ENCODE data around the gene PARL.

DNA sequence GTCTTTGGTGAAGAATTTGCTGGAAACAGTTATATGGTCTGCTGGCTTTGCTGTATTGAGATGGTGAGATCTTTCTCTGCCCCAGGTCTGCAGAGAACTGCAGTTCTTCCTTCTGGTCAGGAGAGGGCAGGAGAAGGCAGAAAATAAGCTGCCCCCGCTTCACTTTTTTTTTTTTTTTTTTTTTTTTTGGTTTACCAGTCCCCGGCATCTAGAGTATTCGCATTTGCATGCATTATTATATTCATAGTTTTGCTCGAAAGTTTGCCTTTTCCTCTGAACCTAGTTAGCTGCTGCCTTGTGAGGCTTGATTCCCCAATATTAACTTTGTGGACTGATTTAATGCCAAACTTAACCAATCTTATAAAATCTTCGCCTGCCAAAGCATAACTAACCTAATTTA lies 10.6 kb upstream of the PARL start:
- TF ChIP-seq POLR2A (IDR thresholded peaks at IDR 0.05; ENCODE audit: low read depth, low read length) (no peak), POLR2AphosphoS5 (IDR thresholded peaks at IDR 0.05; ENCODE audit: low read depth, low read length) (no peak), TAF1 (IDR thresholded peaks at IDR 0.05; ENCODE audit: low read depth, low read length) (no peak), PAX5 (IDR thresholded peaks at IDR 0.05; ENCODE audit: insufficient read depth, low read length, severe bottlenecking) (no peak)
